Esophagus muscularis mucosa (tissue), 4 donors: Measurements from ENCODE around the gene ZIC4. TPM values are rescaled to one million over a fixed set of nuclear protein-coding genes. Genes with fewer than 3 reads are reported as not detected.

Experiments used
- DNase-seq: peaks from one replicate; pipeline ENCODE4 v3.0.0-alpha.2; 2017; ENCODE audit errors: extremely low spot score
- H3K27ac ChIP-seq, 4 donors: fragments of 200-600 bp; sonication (generic); replicated peaks in 1 of 4; 1 replicate in 3 of 4; 2 replicates in 1 of 4; pipeline ENCODE4 v1.5.1; 2016 to 2019; ENCODE audit warnings: mild to moderate bottlenecking in 1 of 4
- H3K27me3 ChIP-seq, 4 donors: fragments of 200-600 bp; sonication (generic); one replicate each; pipeline versions ENCODE4 v1.5.1 to v1.6.0; 2016 to 2019
- H3K36me3 ChIP-seq, 4 donors: fragments of 200-600 bp; sonication (generic); one replicate each; pipeline ENCODE4 v1.5.1; 2016 to 2019
- H3K4me1 ChIP-seq, 4 donors: fragments of 200-600 bp; sonication (generic); one replicate each; pipeline ENCODE4 v1.5.1; 2016 to 2019
- H3K4me3 ChIP-seq, 4 donors: fragments of 200-600 bp; sonication (generic); 1 replicate in 2 of 4; 2 replicates in 2 of 4; pipeline ENCODE4 v1.5.1; 2016 to 2019; ENCODE audit warnings: mild to moderate bottlenecking in 4 of 4, moderate library complexity in 1 of 4
- H3K9me3 ChIP-seq, 4 donors: fragments of 200-600 bp; sonication (generic); 1 replicate in 3 of 4; 2 replicates in 1 of 4; pipeline ENCODE4 v1.5.1; 2016 to 2019
- EP300 ChIP-seq: sonication (generic); formaldehyde crosslinking; IDR thresholded peaks from one replicate; pipeline ENCODE4 v1.6.1; 2017; ENCODE audit warnings: antibody characterized with exemption
- POLR2A ChIP-seq: fragments of 450-650 bp; IDR thresholded peaks from one replicate; pipeline ENCODE4 v1.6.1; 2017; ENCODE audit warnings: antibody characterized with exemption, moderate library complexity, mild to moderate bottlenecking, low read depth
- POLR2AphosphoS5 ChIP-seq, 2 donors: sonication (generic); formaldehyde crosslinking; IDR thresholded peaks; one replicate each; pipeline ENCODE4 v1.6.1; 2017; ENCODE audit warnings: antibody characterized with exemption in 2 of 2
- WGBS: methylation state at CpG from one replicate; pipeline ENCODE4 v1.1.5; 2018; 5-methylcytosine and 5-hydroxymethylcytosine counted together
- intact Hi-C: fragments of 100-400 bp; cut with DNase I; formaldehyde crosslinking; loops from one replicate; pipeline ENCODE4 v1.15.1; 2023
- total RNA-seq, 4 donors: library from RNA; depleted of rRNA; stranded (reverse); fragments of >200 nt; gene quantifications; one replicate each; pipeline versions ENCODE4 v1.1.0 to v1.2.1, GENCODE V29; 2016
- TF ChIP-seq, protein P1 (sequence below), 3 experiments: fragments of 200-600 bp in 2 of 3; fragments of 450-650 bp in 1 of 3; sonication (generic) in 2 of 3; IDR thresholded peaks; one replicate each; pipeline ENCODE4 v1.5.1; 2017 to 2019; ENCODE audit warnings: antibody characterized with exemption in 3 of 3, mild to moderate bottlenecking in 2 of 3, moderate library complexity in 1 of 3

Gene ZIC4
- total RNA-seq, 4 donors from 2014 or later = not detected

DNA sequence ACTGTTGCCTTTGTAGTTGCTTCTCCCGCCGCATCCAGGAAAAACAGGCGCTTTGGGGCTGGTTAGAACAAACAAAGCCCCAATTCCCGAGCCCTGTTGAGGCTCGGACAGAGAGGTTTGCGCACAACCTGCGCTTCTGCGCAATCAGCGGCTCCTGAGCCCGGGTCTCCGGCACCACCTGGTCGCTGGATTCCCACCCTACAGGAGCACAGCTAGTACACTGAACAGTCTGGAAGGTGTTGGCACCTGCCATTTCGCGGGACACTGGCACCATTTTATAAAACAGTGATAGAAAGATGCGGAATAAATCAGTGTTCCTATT, 13.8 kb downstream of the ZIC4 start:
- H3K9me3 ChIP-seq = no peaks in the 10 kb centered on the region
- intact Hi-C loops = no loop called here
- no peak overlapping the region for H3K27ac ChIP-seq
- DNase-seq = no peak
- no peak for TF ChIP-seq POLR2AphosphoS5 (IDR thresholded peaks at IDR 0.05)
- TF ChIP-seq, protein P1, sequence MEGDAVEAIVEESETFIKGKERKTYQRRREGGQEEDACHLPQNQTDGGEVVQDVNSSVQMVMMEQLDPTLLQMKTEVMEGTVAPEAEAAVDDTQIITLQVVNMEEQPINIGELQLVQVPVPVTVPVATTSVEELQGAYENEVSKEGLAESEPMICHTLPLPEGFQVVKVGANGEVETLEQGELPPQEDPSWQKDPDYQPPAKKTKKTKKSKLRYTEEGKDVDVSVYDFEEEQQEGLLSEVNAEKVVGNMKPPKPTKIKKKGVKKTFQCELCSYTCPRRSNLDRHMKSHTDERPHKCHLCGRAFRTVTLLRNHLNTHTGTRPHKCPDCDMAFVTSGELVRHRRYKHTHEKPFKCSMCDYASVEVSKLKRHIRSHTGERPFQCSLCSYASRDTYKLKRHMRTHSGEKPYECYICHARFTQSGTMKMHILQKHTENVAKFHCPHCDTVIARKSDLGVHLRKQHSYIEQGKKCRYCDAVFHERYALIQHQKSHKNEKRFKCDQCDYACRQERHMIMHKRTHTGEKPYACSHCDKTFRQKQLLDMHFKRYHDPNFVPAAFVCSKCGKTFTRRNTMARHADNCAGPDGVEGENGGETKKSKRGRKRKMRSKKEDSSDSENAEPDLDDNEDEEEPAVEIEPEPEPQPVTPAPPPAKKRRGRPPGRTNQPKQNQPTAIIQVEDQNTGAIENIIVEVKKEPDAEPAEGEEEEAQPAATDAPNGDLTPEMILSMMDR (IDR thresholded peaks at IDR 0.05) = no peak
- no peak for TF ChIP-seq EP300
- TF ChIP-seq POLR2A = no peak
- peaks cover 28 to 73% (median 60%) of the 10 kb centered on the region in 4 donors for H3K4me1 ChIP-seq
- peak overlapping the region; percentile 24 to 48 (median 42) for H3K4me3 ChIP-seq
- H3K36me3 ChIP-seq = no peaks in the 10 kb centered on the region
- H3K27me3 ChIP-seq = peaks cover 10 to 100% (median 96%) of the 10 kb centered on the region in 4 donors
- 6% methylated on average over 15 of the region's 15 CpGs for WGBS

DNA sequence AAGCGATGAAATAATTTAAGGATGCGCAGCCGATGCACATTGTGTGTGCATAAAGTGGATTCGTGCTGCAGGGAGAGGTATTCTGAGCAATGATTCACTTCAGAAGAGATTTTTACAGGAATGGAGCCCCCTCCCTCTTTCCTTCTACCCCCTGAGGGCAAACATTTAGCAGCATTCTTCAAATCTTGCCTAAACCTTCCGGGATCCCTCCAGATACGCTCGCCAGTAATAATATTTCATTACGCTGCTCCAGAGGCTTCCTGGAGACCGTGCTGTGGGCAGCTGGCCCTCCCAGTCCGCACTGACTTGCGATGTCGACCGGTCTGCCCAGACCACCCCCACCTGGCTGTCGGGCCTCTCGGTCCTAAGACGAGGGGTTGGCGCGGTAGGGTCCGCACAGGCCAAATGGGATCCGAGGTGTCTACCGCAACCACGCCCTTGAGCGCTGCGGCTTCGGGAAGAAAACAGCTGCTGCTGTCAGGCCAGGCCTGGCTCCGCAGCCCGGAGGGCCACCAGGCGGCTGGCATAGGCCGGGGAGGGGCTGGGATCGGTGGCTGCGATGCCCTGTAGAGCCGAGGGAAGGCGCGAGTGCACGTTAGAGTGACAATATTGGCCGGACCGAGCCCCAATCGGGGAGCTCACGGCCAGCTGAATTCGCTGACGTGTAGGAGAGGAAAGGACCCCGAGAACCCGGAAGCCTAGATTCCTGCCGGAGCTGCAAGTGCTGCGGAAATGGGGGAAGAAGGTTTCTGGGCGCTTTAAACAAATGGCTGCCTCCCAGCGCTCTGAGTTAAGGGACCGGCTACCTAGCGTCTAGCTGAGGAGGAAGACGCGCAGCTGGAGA, 14.3 kb downstream of the ZIC4 start:
- 3% methylated on average over 29 of the region's 51 CpGs for WGBS
- DNase-seq = no peak
- Histone ChIP-seq H3K4me3 (peak overlapping the region; percentile 24 to 48 (median 38)), H3K4me1 (peaks cover 28 to 67% (median 54%) of the 10 kb centered on the region in 4 donors), H3K27ac (no peak overlapping the region), H3K36me3 (no peaks in the 10 kb centered on the region), H3K9me3 (no peaks in the 10 kb centered on the region), H3K27me3 (peaks cover 10 to 100% (median 96%) of the 10 kb centered on the region in 4 donors)
- TF ChIP-seq, protein P1 (IDR thresholded peaks at IDR 0.05) = no peak
- TF ChIP-seq EP300 (no peak), POLR2A (no peak), POLR2AphosphoS5 (IDR thresholded peaks at IDR 0.05) (no peak)
- intact Hi-C loops = no loop called here

DNA sequence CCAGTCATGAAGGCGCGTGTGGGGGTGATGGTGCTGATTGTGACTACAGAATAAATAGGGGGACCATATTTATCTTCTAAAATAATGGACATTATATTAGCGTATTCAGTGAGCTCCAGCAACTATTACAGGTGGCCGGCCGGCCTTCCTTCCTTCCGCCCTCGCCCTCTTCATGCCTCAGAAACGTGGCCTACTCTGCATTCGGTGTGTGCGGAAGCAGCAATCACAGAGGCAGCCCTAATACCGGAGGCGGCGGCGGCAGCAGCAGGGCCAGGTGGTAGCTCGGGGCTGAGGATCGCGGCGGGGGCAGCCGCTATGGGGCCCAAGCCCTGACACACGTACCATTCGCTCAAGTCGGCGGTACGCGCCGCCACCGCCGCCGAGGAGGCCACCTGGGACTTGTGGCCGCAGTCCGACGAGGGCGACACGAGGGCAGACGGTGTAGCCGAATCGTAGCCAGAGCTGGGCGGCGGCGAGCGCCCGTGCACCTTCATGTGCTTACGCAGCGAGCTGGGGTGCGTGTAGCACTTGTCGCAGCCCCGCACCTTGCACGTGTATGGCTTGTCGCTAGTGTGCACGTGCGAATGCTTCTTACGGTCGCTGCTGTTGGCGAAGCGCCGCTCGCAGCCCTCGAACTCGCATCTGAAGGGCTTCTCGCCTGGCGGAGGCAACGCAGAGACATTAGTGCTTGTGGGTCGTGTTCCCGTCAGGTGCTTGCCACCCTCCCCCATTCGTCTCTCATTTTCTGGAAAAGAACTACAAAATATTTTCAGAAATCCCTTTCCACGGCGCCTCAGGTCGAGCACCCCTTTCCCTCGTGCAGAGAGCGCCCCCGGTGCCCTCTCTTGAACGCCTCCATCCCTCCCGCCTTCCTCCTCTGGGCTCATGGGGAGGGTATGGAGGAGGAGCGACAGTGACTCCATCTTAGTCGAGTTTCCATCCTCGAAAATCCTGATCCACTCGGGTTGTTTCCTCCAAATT, 15.5 kb downstream of the ZIC4 start:
- WGBS = 15% methylated on average over 48 of the region's 77 CpGs
- Histone ChIP-seq H3K4me1 (peaks cover 28 to 56% (median 43%) of the 10 kb centered on the region in 4 donors), H3K9me3 (no peaks in the 10 kb centered on the region), H3K4me3 (no peak overlapping the region), H3K27me3 (peaks cover 10 to 100% (median 94%) of the 10 kb centered on the region in 4 donors), H3K27ac (no peak overlapping the region), H3K36me3 (no peaks in the 10 kb centered on the region)
- DNase-seq = no peak
- TF ChIP-seq, protein P1 (IDR thresholded peaks at IDR 0.05) = no peak
- TF ChIP-seq POLR2AphosphoS5 (IDR thresholded peaks at IDR 0.05) (no peak), EP300 (no peak), POLR2A (no peak)
- intact Hi-C loops = no loop called here

DNA sequence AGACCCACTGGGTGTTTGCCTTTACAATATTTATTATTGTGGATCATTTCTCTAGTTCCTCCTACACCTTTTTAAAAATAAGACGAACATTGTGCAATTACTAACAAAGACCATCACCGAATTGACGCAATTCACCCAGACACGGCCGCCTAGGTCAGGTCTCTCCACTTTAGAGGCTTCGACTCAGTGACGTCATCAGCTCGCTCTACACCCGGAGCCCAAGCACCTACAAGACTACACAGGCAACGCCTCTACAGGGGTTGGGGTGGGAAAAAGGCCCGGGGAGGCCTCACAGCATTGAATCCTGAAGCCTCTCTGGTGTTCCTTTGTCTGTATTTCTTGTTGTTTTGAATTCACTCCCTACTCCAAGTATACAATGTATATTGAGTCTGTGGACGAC, 16.6 kb downstream of the ZIC4 start:
- Histone ChIP-seq H3K27ac (no peak overlapping the region), H3K27me3 (peaks cover 8 to 100% (median 90%) of the 10 kb centered on the region in 4 donors), H3K9me3 (no peaks in the 10 kb centered on the region), H3K36me3 (no peaks in the 10 kb centered on the region), H3K4me1 (peaks cover 28 to 49% (median 37%) of the 10 kb centered on the region in 4 donors), H3K4me3 (no peak overlapping the region)
- DNase-seq = no peak
- WGBS = 4% methylated on average over 12 of the region's 12 CpGs
- TF ChIP-seq, protein P1 (IDR thresholded peaks at IDR 0.05) = no peak
- TF ChIP-seq POLR2A (no peak), POLR2AphosphoS5 (IDR thresholded peaks at IDR 0.05) (no peak), EP300 (no peak)
- intact Hi-C loops = no loop called here
